Activated CD8-positive, alpha-beta memory T cell treated with anti-CD3 and anti-CD28 coated beads for 1 hour (primary cell): ENCODE data around the gene IZUMO4.

Source experiments
- DNase-seq, 2 donors: peaks; one replicate each; pipeline ENCODE4 v3.0.0-alpha.2; 2020; ENCODE audit warnings: low read depth in 1 of 2; ENCODE audit errors: extremely low read depth in 1 of 2

Gene IZUMO4

DNA sequence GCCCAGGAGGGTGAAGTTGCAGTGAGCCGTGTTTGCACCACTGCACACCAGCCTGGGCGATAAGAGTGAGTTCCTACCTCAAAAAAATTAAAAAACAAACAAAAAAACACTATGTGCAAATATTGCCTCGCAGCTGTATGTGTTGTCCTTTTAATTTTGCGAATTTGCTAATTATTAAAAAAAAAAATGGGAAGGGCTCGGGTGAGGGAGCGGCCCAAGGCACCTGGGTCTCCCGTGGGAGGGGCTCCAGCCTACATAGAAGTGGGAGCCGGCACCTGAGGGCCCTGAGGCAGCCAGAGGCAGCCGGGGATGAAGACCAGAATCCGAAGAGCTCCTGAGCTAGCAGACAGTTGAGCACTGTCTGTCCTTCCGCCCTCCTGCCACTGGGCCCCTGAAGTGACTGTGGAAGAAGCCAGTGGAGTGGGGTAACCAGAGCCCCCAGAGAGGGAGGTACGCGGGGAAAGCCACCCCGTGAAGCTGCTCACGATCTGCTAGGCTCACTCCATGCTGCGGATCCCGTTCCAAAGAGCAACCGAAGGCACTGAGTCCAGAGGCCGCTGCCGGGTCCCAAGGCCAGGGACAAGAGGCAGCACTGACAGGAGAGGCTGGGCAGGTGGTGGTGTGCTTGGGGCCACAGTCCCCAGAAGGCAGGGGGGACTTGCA, 6.5 kb downstream of the IZUMO4 start:
- no peak for DNase-seq

- no peak for DNase-seq
Measured at GRCh38 chr19:2108251-2109016, 11.7 kb downstream of the IZUMO4 start.

- no peak for DNase-seq
Measured at GRCh38 chr19:2109046-2109864, 12.5 kb downstream of the IZUMO4 start.

GRCh38 chr19:2110822-2111221, 14.1 kb downstream of the IZUMO4 start:
- no peak for DNase-seq

- no peak for DNase-seq
Measured at GRCh38 chr19:2111425-2111824, 14.7 kb downstream of the IZUMO4 start.

DNA sequence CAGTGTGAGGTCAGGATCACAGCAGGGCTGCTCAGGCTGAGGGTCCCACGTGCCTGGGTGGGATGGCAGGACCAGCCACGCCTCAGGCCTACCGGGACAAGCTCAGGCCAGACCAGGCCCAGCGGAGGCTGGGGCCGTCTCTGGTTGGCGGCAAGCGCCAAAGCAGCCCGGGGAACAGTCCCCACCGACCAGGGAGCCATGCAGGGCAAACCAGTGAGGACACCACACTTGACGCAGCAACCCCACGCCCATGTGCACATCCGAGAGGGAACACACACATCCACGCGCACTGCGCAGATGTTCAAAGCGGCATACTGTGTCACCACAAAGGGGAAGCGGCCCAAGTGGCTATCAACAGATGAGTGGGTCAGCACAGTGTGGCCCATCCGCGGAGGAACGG, 15.2 kb downstream of the IZUMO4 start:
- DNase-seq, result no peak

GRCh38 chr19:2112516-2113320, 16.0 kb downstream of the IZUMO4 start:
- DNase-seq, result no peak

DNA sequence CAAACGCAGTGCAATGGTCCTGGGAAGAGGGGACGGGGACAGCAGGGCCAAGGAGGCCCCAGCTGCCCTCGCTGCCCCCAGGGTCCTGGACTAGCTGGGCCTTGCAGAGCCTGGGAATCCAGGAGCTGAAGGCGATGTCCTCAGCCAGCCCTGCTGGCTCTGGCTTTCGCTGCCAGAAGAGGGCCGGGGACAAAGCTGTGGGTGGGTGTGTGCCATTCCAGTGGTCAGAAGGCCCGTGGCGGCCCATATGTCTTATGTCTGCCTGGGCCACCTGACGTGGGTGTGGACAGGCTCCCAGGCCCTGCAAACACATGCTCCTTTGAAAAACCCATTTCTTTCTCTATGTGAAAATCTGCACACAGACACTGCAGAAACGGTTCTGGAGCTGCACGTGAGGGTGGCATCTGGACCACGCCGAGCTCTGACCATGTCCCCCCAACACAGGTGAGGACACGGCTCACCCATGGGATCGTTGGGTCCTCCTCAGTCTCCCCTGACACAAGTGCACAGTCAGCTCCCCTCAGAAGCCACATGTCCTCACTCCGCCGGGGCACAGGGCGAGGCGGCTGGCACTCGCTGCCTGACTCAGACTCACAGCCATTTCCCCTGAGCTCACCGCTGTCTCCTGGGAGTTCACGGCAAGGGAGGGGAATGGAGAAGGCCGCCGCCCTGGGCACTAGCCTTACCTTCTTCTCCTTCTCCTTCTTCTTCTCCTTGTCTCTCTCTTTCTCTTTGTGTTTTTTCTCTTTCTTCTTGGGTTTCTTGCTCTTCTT, 16.9 kb downstream of the IZUMO4 start:
- no peak for DNase-seq

- no peak for DNase-seq
Measured at GRCh38 chr19:2114218-2114617, 17.5 kb downstream of the IZUMO4 start.

GRCh38 chr19:2114821-2115220, 18.1 kb downstream of the IZUMO4 start:
- no peak for DNase-seq

DNA sequence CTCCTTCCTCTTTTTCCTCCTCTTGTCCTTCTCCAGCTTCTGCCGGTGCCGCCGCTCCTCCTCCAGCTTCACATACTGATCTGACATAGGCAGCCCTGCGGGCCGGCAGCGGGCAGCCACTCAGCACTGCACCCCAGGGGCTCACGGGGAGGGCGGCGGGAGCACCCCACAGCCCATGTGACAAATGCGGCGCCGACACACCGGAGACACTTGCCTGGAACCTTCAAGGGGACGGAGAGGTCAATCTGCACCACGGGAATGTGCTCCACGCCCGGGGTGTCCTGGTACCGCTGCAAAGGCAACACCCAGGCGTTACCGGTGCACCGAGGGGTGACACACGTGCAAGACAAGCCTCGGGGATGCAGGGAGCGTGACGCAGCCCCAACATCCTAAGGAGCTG, 18.6 kb downstream of the IZUMO4 start:
- no peak for DNase-seq

DNA sequence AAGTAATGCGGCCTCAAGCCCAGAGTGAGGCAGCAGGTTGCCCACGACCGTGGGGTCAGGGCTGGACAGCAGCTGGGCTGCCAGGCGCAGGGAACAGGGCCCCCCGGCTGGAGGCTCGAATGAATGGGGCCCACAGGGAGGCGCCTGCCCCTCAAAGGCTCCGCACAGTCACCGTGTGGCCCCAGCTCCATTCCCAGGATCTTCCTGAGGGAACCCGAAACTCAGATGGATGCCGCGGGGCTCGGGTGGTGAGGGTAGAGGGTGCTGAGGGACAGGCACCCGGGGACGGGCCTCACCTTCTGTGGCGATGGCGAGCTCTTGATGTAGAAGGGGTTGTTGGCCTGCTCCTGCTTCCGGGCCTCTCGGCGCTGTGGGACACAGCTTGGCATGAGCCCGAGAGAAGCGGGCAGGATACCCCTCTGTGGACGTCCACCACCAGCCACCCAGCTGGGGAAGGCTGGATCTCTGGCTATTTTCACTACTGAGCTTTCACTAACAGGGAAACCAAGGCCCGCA, 19.3 kb downstream of the IZUMO4 start:
- no peak for DNase-seq

DNA sequence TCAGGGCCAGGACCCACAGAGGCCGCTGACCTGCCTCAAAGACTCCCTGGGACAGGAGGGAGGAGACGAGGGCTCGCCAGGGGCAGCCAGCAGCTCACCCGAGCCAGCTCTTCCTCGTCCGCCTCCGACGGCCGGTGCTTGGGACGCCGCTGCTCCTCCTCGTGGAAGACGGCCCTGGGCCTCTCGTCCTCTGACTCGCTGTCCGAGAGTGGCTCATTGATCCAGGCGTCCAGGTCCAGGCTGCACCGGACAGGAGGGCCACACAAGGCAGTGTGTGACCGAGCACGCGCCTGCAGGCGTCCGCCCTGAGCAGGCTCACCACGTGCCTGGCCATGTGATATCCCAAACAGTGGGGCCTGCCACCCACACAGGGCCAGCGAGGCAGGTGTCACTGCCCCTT, 19.8 kb downstream of the IZUMO4 start:
- DNase-seq, result no peak

DNA sequence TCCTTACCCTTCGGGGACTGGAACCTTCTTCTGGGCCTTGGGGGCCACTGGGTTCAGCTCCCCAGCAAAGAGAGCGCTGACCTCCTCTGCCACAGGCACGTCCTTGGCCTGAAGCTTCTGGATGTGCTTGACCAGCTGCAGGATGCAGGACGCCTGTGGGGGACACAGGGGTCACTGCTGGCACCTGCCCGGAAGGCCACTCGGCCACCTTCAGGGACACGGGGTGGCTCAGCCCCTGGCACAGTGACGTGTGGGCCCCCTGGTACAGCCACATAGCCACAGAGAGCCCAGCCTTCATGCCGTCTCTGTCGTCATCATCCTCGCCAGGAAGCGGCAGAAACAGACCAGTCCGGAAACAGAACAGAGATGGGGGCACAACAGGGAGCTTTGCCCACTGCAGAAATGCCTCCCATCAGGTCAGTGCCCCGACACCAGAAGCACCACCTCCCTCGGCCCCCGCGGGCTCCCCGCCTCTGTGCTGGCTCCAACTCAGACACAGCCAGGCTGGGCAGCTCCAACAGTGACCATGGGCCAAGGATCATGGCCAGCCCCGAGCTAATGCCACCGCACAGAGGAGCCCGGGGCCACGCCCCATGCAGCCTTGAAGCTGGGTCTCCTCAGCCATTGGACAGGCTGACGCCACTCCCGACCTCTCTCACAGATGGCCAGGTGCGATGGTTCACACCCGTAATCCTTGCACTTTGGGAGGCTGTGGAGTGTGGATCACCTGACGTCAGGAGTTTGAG, 20.7 kb downstream of the IZUMO4 start:
- DNase-seq, result no peak

- no peak for DNase-seq
Measured at GRCh38 chr19:2118438-2118837, 21.7 kb downstream of the IZUMO4 start.

- DNase-seq, result no peak
Measured at GRCh38 chr19:2119921-2120785, 23.4 kb downstream of the IZUMO4 start.

GRCh38 chr19:2120821-2121220, 24.1 kb downstream of the IZUMO4 start:
- DNase-seq, result no peak

DNA sequence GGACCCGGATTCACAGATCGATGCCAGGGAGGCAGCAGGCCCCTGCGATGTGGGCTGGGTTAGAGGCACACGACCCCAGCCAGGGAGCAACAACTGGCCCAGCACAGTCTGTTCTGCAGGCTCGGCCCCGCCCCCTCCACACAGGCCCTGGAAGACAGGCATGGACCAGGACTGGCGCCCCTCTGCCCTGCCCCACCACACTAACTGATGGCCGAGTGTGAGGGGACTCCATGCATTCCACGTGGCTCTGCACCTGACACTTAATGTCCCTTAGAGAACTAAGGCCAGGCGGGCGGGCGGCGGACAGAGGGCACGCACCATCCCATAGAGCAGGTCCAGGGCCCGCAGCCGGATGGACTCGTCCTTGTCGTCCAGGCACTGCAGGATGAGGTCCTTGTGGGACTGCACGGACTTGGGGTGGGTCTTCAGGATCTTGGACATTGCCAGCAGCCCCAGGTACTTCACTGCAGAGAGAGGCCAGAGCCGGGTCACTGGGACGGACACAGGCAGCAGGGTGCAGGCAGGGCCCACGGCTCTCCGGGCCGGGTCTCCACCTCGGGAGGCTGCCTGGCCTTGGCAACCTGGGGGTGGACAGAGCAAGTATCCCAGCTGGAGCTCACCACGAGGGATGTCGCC, 24.8 kb downstream of the IZUMO4 start:
- DNase-seq, result no peak
